Measurements from ENCODE around the gene LYSMD2. TPM values are rescaled to one million over a fixed set of nuclear protein-coding genes. Genes with fewer than 3 reads are reported as not detected.

Gene LYSMD2
- total RNA-seq, 2 donors from 2014 or later, result 7.6 to 8.5 TPM

DNA sequence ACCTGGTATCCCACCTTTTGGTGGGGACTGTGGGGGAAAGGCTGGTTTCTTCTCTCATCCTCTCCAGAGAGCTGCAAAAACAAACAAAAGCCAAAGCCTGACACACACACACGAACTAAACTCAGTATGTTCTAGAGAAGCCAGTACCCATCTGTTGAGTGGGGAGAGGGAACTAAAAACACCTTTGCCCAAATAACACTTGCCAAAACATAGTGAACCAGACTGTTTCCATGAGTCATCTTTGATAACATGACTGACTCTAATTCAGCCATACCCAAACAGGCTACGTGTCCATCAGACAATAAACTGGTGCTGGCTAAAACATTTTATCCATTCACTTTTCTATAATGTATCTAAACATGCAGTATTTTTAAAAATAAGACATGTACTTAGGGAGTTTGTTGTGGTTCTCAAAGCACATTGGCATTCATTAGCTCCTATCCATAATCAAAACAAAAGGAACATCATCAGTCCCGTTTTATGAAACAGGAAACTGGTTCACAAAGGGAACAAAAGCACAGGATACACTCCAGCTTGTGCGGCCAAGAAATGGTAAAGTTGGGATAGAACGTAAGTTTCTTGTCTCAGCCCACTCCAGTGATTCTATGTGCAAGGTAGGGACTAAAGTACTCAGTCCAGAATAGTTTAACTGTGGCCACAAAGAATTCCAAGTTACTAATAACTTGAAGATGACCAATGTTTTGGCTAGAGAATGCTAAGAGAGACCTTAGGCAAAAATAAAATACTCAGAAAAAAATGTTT lies 16.1 kb downstream of the LYSMD2 start:
- TF ChIP-seq, protein P1, sequence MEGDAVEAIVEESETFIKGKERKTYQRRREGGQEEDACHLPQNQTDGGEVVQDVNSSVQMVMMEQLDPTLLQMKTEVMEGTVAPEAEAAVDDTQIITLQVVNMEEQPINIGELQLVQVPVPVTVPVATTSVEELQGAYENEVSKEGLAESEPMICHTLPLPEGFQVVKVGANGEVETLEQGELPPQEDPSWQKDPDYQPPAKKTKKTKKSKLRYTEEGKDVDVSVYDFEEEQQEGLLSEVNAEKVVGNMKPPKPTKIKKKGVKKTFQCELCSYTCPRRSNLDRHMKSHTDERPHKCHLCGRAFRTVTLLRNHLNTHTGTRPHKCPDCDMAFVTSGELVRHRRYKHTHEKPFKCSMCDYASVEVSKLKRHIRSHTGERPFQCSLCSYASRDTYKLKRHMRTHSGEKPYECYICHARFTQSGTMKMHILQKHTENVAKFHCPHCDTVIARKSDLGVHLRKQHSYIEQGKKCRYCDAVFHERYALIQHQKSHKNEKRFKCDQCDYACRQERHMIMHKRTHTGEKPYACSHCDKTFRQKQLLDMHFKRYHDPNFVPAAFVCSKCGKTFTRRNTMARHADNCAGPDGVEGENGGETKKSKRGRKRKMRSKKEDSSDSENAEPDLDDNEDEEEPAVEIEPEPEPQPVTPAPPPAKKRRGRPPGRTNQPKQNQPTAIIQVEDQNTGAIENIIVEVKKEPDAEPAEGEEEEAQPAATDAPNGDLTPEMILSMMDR (IDR thresholded peaks at IDR 0.05), result no peak
- no peak for DNase-seq (ENCODE audit: low spot score)
- Histone ChIP-seq H3K4me1 (peaks cover 0 to 37% of the 10 kb centered on the region in 2 donors), H3K36me3 (no peaks in the 10 kb centered on the region), H3K9me3 (no peaks in the 10 kb centered on the region), H3K4me3 (no peak overlapping the region), H3K27me3 (no peaks in the 10 kb centered on the region), H3K27ac (no peak overlapping the region)

DNA sequence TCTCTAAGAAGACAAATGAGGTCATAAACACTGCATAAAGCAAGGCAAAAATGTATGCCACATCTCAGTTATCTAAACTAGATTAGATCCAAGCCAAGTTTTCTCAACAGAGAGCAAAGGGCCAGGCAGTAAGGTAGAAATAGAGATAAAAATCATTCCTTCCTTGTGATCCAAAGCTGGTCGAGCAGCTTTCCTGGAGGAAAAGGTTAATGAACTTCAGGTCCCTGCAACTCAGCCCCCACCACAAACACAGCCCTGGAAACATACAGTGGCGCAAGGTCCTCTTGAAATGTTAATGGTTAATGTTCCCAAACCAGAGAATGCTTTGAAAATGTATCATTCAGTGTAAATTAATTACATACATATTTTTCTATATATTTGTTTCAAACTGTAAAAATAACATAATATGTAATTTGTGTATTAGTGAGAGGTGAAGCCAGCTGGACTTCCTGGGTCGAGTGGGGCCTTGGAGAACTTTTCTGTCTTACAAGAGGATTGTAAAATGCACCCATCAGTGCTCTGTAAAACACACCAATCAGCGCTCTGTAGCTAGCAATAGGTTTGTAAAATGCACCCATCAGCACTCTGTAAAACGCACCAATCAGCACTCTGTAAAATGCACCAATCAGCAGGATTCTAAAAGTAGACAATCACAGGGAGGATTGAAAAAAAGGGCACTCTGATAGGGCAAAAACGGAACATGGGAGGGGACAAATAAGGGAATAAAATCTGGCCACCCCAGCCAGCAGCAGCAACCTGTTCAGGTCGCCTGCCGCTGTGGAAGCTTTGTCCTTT lies 17.1 kb downstream of the LYSMD2 start:
- no peak for DNase-seq (ENCODE audit: low spot score)
- TF ChIP-seq, protein P1 (IDR thresholded peaks at IDR 0.05), result no peak
- Histone ChIP-seq H3K4me3 (no peak overlapping the region), H3K27ac (no peak overlapping the region), H3K4me1 (peaks cover 0 to 27% of the 10 kb centered on the region in 2 donors), H3K27me3 (no peaks in the 10 kb centered on the region), H3K36me3 (no peaks in the 10 kb centered on the region), H3K9me3 (no peaks in the 10 kb centered on the region)

DNA sequence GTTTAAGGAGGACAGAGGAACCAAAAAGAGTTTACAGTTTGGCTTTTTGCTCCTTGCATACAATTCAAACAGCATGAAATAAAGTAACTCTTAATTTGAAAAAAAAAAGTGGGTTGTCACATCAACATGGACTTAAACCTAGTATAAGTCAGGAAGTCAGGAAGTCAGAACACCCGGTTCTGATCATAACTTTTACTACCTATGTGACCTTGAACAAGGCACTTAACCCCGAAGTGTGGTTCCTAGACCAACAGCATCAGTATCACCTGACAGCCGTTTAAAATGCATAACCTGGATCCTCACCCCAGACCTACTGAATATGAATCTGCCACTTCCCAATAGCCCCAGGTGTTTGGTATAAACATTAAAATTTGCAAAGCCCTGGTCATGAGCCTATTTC lies 18.7 kb downstream of the LYSMD2 start:
- DNase-seq (ENCODE audit: low spot score), result no peak
- no peak overlapping the region for H3K27ac ChIP-seq
- no peaks in the 10 kb centered on the region for H3K36me3 ChIP-seq
- H3K4me3 ChIP-seq, result no peak overlapping the region
- H3K9me3 ChIP-seq, result no peaks in the 10 kb centered on the region
- peaks cover 0 to 14% of the 10 kb centered on the region in 2 donors for H3K4me1 ChIP-seq
- H3K27me3 ChIP-seq, result no peaks in the 10 kb centered on the region
- TF ChIP-seq, protein P1 (IDR thresholded peaks at IDR 0.05), result no peak

DNA sequence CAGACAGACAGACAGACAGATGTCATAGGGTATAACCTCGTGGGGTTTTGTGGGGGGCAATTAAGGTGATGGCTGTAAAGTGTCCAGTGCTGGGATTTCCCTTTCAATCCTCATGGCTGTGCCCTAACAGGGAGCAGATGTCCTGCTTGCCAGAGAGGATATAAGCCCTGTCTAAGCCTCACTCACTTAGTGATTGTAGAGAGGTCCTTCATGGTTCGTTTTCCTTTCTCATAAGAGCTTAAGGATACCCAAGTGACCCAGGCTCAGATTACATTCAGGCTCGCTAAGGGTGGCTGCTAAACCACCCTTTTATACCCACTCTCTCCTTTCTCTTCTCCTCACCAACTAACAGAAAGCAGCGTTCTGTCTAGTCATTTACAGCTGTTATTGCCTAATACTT lies 19.2 kb downstream of the LYSMD2 start:
- Histone ChIP-seq H3K9me3 (no peaks in the 10 kb centered on the region), H3K4me1 (peaks cover 0 to 14% of the 10 kb centered on the region in 2 donors), H3K4me3 (no peak overlapping the region), H3K27me3 (no peaks in the 10 kb centered on the region), H3K36me3 (no peaks in the 10 kb centered on the region), H3K27ac (no peak overlapping the region)
- TF ChIP-seq, protein P1 (IDR thresholded peaks at IDR 0.05), result no peak
- DNase-seq (ENCODE audit: low spot score), result no peak

DNA sequence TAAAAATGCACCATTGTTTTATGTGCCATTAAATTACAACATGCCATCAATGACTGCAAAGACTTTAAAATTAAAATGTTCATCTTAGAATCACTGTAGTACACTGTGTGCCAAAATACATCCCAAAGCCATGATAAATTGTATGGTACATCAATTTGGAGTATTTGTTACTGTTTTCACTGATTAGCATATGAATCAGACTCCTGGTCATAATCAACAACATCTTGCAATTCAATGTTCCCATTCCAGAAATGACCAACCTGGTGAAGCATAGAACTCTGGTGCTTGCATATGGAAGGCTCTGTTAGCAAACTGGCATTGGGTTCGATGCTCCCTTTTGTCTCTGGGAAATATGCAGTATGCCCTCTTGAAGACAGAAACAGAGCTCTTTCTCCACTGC lies 22.5 kb downstream of the LYSMD2 start:
- Histone ChIP-seq H3K27ac (no peak overlapping the region), H3K4me1 (no peaks in the 10 kb centered on the region), H3K4me3 (no peak overlapping the region), H3K9me3 (no peaks in the 10 kb centered on the region), H3K27me3 (no peaks in the 10 kb centered on the region), H3K36me3 (no peaks in the 10 kb centered on the region)
- TF ChIP-seq, protein P1 (IDR thresholded peaks at IDR 0.05), result no peak
- DNase-seq (ENCODE audit: low spot score), result no peak

Data from right atrium auricular region (tissue), 2 donors.